HCT116 (cell line): ENCODE results near the gene THBD. TPM values are rescaled to one million over a fixed set of nuclear protein-coding genes. Genes with fewer than 3 reads are reported as not detected.

ENCODE experiments used
- ATAC-seq: fragments of 200-7000 bp; cut with Tn5 transposase; 2 replicates; pipeline ENCODE4 v1.9.1; 2020; ENCODE audit warnings: mild to moderate bottlenecking, moderate library complexity
- BruUV-seq: library from RNA; stranded (reverse); fragments of 400-500 nt; replicated peaks from 2 replicates; lab custom pipeline; 2021; lab: Mats Ljungman, UMichigan
- CTCF ChIA-PET: fragments of 300-600 bp; sonication (Branson Sonifier 250); formaldehyde crosslinking; loops from one replicate; lab custom pipeline; 2021; ENCODE audit warnings: antibody characterized with exemption; lab: Charles Lee
- POLR2A ChIA-PET: fragments of 300-600, 350-600 bp; sonication (Branson Sonifier 250); formaldehyde crosslinking; loops from one replicate; lab custom pipeline; 2021; ENCODE audit warnings: antibody characterized with exemption; lab: Charles Lee
- RAD21 ChIA-PET, 2 experiments: fragments of 300-600 bp; sonication (Branson Sonifier 250); formaldehyde crosslinking; loops; one replicate each; lab custom pipeline; 2023; ENCODE audit warnings: low total read pairs in 2 of 2; ENCODE audit not compliant: uncharacterized antibody in 2 of 2, unreplicated experiment in 2 of 2, low non-redundant PET in 1 of 2; lab: Charles Lee
- DNase-seq: peaks from one replicate; pipeline ENCODE4 v3.0.0-alpha.2; 2010; ENCODE audit warnings: low read depth, low spot score
- H2AFZ ChIP-seq: fragments of 200-600 bp; shearing (Covaris generic), sonication (generic); 2 replicates; pipeline ENCODE4 v1.6.1; 2017; ENCODE audit warnings: low read depth, mixed run types, mixed read lengths, antibody characterized with exemption, low read length; ENCODE audit not compliant: poor library complexity, severe bottlenecking
- H3K27ac ChIP-seq: 2 replicates; pipeline ENCODE4 v1.5.1; 2012; ENCODE audit warnings: low read depth, low read length
- H3K27me3 ChIP-seq: fragments of 200-600 bp; sonication (generic); 2 replicates; pipeline ENCODE4 v1.6.1; 2016; ENCODE audit warnings: mixed run types, low read length, mixed read lengths; ENCODE audit not compliant: insufficient read depth
- H3K36me3 ChIP-seq, 2 experiments: fragments of 200-500 bp in 1 of 2; fragments of 200-600 bp in 1 of 2; sonication (Bioruptor generic) in 1 of 2; sonication (generic) in 1 of 2; 2 replicates each; pipeline versions ENCODE4 v1.5.1 to v1.6.1; 2014 to 2016; ENCODE audit warnings: low read length in 2 of 2, inconsistent platforms in 1 of 2, mixed read lengths in 1 of 2, mixed run types in 1 of 2; ENCODE audit not compliant: insufficient read depth in 2 of 2, control insufficient read depth in 1 of 2
- H3K4me1 ChIP-seq, 2 experiments: fragments of 200-600 bp in 1 of 2; sonication (generic) in 1 of 2; 2 replicates each; pipeline versions ENCODE4 v1.5.1 to v1.6.1; 2012 to 2017; ENCODE audit warnings: low read length in 2 of 2, inconsistent platforms in 1 of 2, mild to moderate bottlenecking in 1 of 2, mixed read lengths in 1 of 2, mixed run types in 1 of 2, moderate library complexity in 1 of 2; ENCODE audit not compliant: insufficient read depth in 2 of 2, control insufficient read depth in 1 of 2
- H3K4me2 ChIP-seq: fragments of 200-600 bp; sonication (generic); 2 replicates; pipeline ENCODE4 v1.6.1; 2017; ENCODE audit warnings: mixed run types, low read length, mixed read lengths
- H3K4me3 ChIP-seq, 2 experiments: fragments of 200-600 bp in 1 of 2; sonication (generic) in 1 of 2; replicated peaks in 1 of 2; 2 replicates each; pipeline ENCODE4 v1.5.1; 2011 to 2016; ENCODE audit warnings: low read length in 2 of 2, control low read depth in 1 of 2, low read depth in 1 of 2, mild to moderate bottlenecking in 1 of 2, mixed read lengths in 1 of 2, mixed run types in 1 of 2
- H3K79me2 ChIP-seq: fragments of 200-600 bp; sonication (generic); 2 replicates; pipeline ENCODE4 v1.6.1; 2017; ENCODE audit warnings: mild to moderate bottlenecking, mixed run types, low read length, moderate library complexity, mixed read lengths; ENCODE audit not compliant: insufficient read depth
- H3K9ac ChIP-seq: fragments of 200-600 bp; sonication (generic); 2 replicates; pipeline ENCODE4 v1.6.1; 2016; ENCODE audit warnings: low read length, mixed read lengths
- H3K9me2 ChIP-seq: fragments of 200-600 bp; sonication (generic), shearing (Covaris generic); 2 replicates; pipeline ENCODE4 v1.6.1; 2017; ENCODE audit warnings: mixed run types, mild to moderate bottlenecking, moderate library complexity; ENCODE audit not compliant: insufficient read depth
- H3K9me3 ChIP-seq, 2 experiments: fragments of 200-500 bp in 1 of 2; fragments of 200-600 bp in 1 of 2; sonication (Bioruptor generic) in 1 of 2; sonication (generic) in 1 of 2; 2 replicates each; pipeline ENCODE4 v1.6.1; 2014 to 2017; ENCODE audit warnings: low read length in 2 of 2, mixed read lengths in 2 of 2, inconsistent platforms in 1 of 2, low read depth in 1 of 2, mild to moderate bottlenecking in 1 of 2, mixed run types in 1 of 2, moderate library complexity in 1 of 2; ENCODE audit not compliant: control insufficient read depth in 1 of 2, insufficient read depth in 1 of 2
- H4K20me1 ChIP-seq: fragments of 200-600 bp; sonication (generic), shearing (Covaris generic); 2 replicates; pipeline ENCODE4 v1.6.1; 2017; ENCODE audit warnings: mixed run types, mild to moderate bottlenecking, moderate library complexity; ENCODE audit not compliant: insufficient read depth
- CEBPB ChIP-seq: IDR thresholded peaks from 2 replicates; pipeline ENCODE4 v1.6.1; 2012; ENCODE audit warnings: low read depth
- FOSL1 ChIP-seq: IDR thresholded peaks from 2 replicates; pipeline ENCODE4 v1.6.1; 2012; ENCODE audit warnings: low read depth
- POLR2AphosphoS5 ChIP-seq: IDR thresholded peaks from 2 replicates; pipeline ENCODE4 v1.6.1; 2011; ENCODE audit warnings: mild to moderate bottlenecking, low read depth, low read length, moderate library complexity
- YY1 ChIP-seq: IDR thresholded peaks from 2 replicates; pipeline ENCODE4 v1.6.1; 2011; ENCODE audit warnings: low read length, low read depth, moderate library complexity, mild to moderate bottlenecking; ENCODE audit not compliant: insufficient replicate concordance; ENCODE audit errors: extremely low read depth
- ZFX ChIP-seq: fragments of 450-650 bp; IDR thresholded peaks from 2 replicates; pipeline ENCODE4 v1.6.1; 2017
- intact Hi-C: fragments of 100-400 bp; cut with micrococcal nuclease; formaldehyde crosslinking; loops from 2 replicates; pipeline ENCODE4 v1.10.0; 2022
- total RNA-seq: library from RNA; stranded (reverse); gene quantifications from one replicate; pipeline ENCODE4 v1.2.1, GENCODE V29; 2021; ENCODE audit not compliant: unreplicated experiment
- TF ChIP-seq, protein P1 (sequence below), 3 experiments: fragments of 200-600 bp in 1 of 3; sonication (generic) in 1 of 3; IDR thresholded peaks in 2 of 3; conservative IDR thresholded peaks in 1 of 3; 2 replicates each; pipeline ENCODE4 v1.5.1; 2012 to 2017; ENCODE audit warnings: low read depth in 2 of 3, low read length in 2 of 3, antibody characterized with exemption in 1 of 3, borderline replicate concordance in 1 of 3, control low read depth in 1 of 3, mild to moderate bottlenecking in 1 of 3, mixed read lengths in 1 of 3, mixed run types in 1 of 3, moderate library complexity in 1 of 3; ENCODE audit not compliant: insufficient read depth in 1 of 3
- TF ChIP-seq, protein P2 (sequence below): IDR thresholded peaks from 2 replicates; pipeline ENCODE4 v1.6.1; 2012

Gene THBD
- total RNA-seq, 1 experiment from 2014 or later: 0.39 TPM

DNA sequence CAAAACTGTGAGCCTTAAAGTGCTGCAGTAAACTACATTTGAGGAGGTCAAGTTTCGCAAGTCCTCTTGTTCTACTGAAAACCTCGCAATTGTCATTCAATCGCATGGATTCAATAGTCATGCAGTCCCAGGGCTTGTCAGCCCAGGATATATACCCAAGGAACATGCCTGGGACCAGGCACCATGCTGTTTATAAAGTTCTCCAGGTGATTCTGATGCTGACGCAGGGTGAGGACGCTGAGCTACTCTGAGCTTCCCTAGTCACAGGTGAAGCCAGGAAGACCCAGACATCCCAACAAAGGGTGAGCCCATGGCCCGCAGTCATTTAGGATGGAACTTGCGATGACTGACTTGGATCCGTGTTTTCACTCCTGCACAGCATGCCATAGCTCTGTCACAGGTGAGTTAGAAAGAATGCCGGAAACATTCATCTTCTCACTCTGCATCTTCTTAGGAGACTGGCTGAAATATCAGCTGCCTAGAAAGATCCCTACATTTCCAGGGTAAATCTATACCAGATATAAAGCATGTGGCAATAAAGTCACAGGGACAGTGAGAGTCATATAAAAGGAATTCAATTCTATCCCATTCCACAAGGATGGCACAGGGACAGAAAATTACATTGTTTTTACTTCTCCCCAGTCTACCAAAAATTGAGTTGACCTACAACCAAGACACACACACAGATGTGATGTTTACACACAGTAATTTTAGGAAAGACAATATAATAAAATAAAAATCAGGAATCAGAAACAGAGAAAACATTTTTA, 41.4 kb downstream of the THBD start:
- no TSS peak for BruUV-seq

DNA sequence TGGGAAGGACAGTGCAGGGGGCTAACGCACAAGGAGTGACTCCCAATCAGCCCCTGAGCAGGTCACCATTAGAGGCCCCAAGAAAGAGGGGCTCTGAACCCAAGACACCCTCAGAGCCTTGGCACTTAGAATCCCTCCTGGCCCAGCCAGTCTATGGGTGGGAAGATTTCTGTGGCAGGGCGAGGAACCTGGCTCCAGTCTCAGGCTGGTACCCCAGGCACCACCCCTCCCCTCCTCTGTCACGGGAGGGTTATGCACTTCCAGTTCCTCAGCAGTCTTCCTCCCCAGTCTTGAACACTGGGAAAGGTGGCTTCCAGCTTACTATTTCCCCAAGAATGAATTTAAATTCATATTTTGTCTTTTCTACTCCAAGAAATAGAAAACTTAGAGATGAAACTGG, 42.0 kb downstream of the THBD start:
- H3K4me2 ChIP-seq: no peak overlapping the region
- H3K36me3 ChIP-seq: no peaks in the 10 kb centered on the region
- CTCF ChIA-PET: no interaction called here
- POLR2A ChIA-PET: no interaction called here
- H2AFZ ChIP-seq: no peak overlapping the region
- RAD21 ChIA-PET: no interaction called here
- H3K27me3 ChIP-seq: 0 out of 2 replicates have a peak, but pooled peaks cover 7% of the 10 kb centered on the region
- no peak for ATAC-seq
- no peaks in the 10 kb centered on the region for H3K9me2 ChIP-seq
- intact Hi-C loops: no loop called here
- DNase-seq: no peak
- no peak overlapping the region for H3K9ac ChIP-seq
- no peaks in the 10 kb centered on the region for H4K20me1 ChIP-seq
- no peak overlapping the region for H3K4me3 ChIP-seq
- H3K9me3 ChIP-seq: no peaks in the 10 kb centered on the region
- H3K4me1 ChIP-seq: no peaks in the 10 kb centered on the region
- no peaks in the 10 kb centered on the region for H3K79me2 ChIP-seq
- no peak overlapping the region for H3K27ac ChIP-seq
- no TSS peak for BruUV-seq
- TF ChIP-seq CEBPB: no peak
- TF ChIP-seq YY1: no peak
- TF ChIP-seq, protein P1, sequence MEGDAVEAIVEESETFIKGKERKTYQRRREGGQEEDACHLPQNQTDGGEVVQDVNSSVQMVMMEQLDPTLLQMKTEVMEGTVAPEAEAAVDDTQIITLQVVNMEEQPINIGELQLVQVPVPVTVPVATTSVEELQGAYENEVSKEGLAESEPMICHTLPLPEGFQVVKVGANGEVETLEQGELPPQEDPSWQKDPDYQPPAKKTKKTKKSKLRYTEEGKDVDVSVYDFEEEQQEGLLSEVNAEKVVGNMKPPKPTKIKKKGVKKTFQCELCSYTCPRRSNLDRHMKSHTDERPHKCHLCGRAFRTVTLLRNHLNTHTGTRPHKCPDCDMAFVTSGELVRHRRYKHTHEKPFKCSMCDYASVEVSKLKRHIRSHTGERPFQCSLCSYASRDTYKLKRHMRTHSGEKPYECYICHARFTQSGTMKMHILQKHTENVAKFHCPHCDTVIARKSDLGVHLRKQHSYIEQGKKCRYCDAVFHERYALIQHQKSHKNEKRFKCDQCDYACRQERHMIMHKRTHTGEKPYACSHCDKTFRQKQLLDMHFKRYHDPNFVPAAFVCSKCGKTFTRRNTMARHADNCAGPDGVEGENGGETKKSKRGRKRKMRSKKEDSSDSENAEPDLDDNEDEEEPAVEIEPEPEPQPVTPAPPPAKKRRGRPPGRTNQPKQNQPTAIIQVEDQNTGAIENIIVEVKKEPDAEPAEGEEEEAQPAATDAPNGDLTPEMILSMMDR (IDR thresholded peaks at IDR 0.05 in 2 of 3, conservative IDR thresholded peaks at IDR 0.05 in 1 of 3; ENCODE audit: borderline replicate concordance in 1 of 3, insufficient read depth in 1 of 3, low read depth in 2 of 3, low read length in 2 of 3): no peak
- no peak for TF ChIP-seq ZFX
- no peak for TF ChIP-seq POLR2AphosphoS5

More for the DNA sequence above, 41.4 kb downstream of the THBD start:
- intact Hi-C loops: no loop called here
- DNase-seq: no peak
- Histone ChIP-seq H3K9me2 (no peaks in the 10 kb centered on the region), H2AFZ (no peak overlapping the region), H3K9me3 (no peaks in the 10 kb centered on the region), H3K79me2 (no peaks in the 10 kb centered on the region), H3K4me3 (no peak overlapping the region), H3K36me3 (no peaks in the 10 kb centered on the region), H4K20me1 (no peaks in the 10 kb centered on the region), H3K9ac (no peak overlapping the region), H3K27ac (no peak overlapping the region), H3K4me2 (no peak overlapping the region), H3K27me3 (0 out of 2 replicates have a peak, but pooled peaks cover 7% of the 10 kb centered on the region), H3K4me1 (peaks cover 0 to 2% of the 10 kb centered on the region in 2 experiments; a peak in 1 of 4 replicates)
- ChIA-PET RAD21 (no interaction called here), POLR2A (no interaction called here), CTCF (no interaction called here)
- TF ChIP-seq, protein P1 (IDR thresholded peaks at IDR 0.05 in 2 of 3, conservative IDR thresholded peaks at IDR 0.05 in 1 of 3; ENCODE audit: borderline replicate concordance in 1 of 3, insufficient read depth in 1 of 3, low read depth in 2 of 3, low read length in 2 of 3): no peak
- TF ChIP-seq FOSL1: no peak
- TF ChIP-seq, protein P2, sequence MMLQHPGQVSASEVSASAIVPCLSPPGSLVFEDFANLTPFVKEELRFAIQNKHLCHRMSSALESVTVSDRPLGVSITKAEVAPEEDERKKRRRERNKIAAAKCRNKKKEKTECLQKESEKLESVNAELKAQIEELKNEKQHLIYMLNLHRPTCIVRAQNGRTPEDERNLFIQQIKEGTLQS: no peak
- ATAC-seq: no peak
